HG02840 (cell line): ENCODE measurements around the gene ZMYND8.

Experiments
- ATAC-seq: cut with Tn5 transposase; IDR thresholded peaks from one replicate; pipeline ENCODE4 v1.9.1; 2021; ENCODE audit warnings: mild to moderate bottlenecking, moderate library complexity, moderate number of reproducible peaks; ENCODE audit not compliant: unreplicated experiment, low FRiP score

The ZMYND8 gene

GRCh38 chr20:47160992-47161391 lies 195.5 kb downstream of the ZMYND8 start:
- no peak for ATAC-seq

GRCh38 chr20:47160240-47160639 lies 196.3 kb downstream of the ZMYND8 start:
- ATAC-seq: no peak
